HEK293 (cell line): Measurements from ENCODE around the gene TCF21.

Source experiments
- BCL6B ChIP-seq: fragments of 450-650 bp; formaldehyde crosslinking; IDR thresholded peaks from 2 replicates; pipeline ENCODE4 v1.5.1; 2017; ENCODE audit warnings: missing biosample characterization, missing genetic modification characterization
- CTCF ChIP-seq: fragments of 450-650 bp; formaldehyde crosslinking; IDR thresholded peaks from 2 replicates; pipeline ENCODE4 v1.5.1; 2016; ENCODE audit warnings: missing biosample characterization, missing genetic modification characterization
- HOXC10 ChIP-seq: sonication (generic); formaldehyde crosslinking; IDR thresholded peaks from 2 replicates; pipeline ENCODE4 v1.8.1; 2023; ENCODE audit warnings: mild to moderate bottlenecking, missing genetic modification reagents
- INSM2 ChIP-seq: fragments of 450-650 bp; formaldehyde crosslinking; IDR thresholded peaks from 2 replicates; pipeline ENCODE4 v1.5.1; 2016; ENCODE audit warnings: missing biosample characterization, missing genetic modification characterization
- KLF10 ChIP-seq: fragments of 450-650 bp; IDR thresholded peaks from 2 replicates; pipeline ENCODE4 v1.5.1; 2018; ENCODE audit warnings: missing biosample characterization, mild to moderate bottlenecking, missing genetic modification characterization
- MZF1 ChIP-seq: fragments of 450-650 bp; formaldehyde crosslinking; IDR thresholded peaks from 2 replicates; pipeline ENCODE4 v1.5.1; 2017; ENCODE audit warnings: missing biosample characterization, missing genetic modification characterization, borderline replicate concordance
- SP7 ChIP-seq: fragments of 450-650 bp; formaldehyde crosslinking; IDR thresholded peaks from 2 replicates; pipeline ENCODE4 v1.5.1; 2016; ENCODE audit warnings: missing biosample characterization, missing genetic modification characterization
- TRIM28 ChIP-seq: IDR thresholded peaks from 2 replicates; pipeline ENCODE4 v1.6.1; 2011; ENCODE audit warnings: low read length, control low read depth, borderline replicate concordance
- ZBTB1 ChIP-seq: fragments of 450-650 bp; formaldehyde crosslinking; IDR thresholded peaks from 2 replicates; pipeline ENCODE4 v1.5.1; 2016; ENCODE audit warnings: missing biosample characterization, missing genetic modification characterization
- ZBTB20 ChIP-seq: fragments of 450-650 bp; formaldehyde crosslinking; IDR thresholded peaks from 2 replicates; pipeline ENCODE4 v1.5.1; 2016; ENCODE audit warnings: missing biosample characterization, missing genetic modification characterization
- ZIC2 ChIP-seq: fragments of 450-650 bp; formaldehyde crosslinking; IDR thresholded peaks from 2 replicates; pipeline ENCODE4 v1.5.1; 2016; ENCODE audit warnings: missing biosample characterization, missing genetic modification characterization
- ZNF16 ChIP-seq: fragments of 450-650 bp; formaldehyde crosslinking; IDR thresholded peaks from 2 replicates; pipeline ENCODE4 v1.5.1; 2016; ENCODE audit warnings: low read depth, missing biosample characterization, missing genetic modification characterization
- ZNF214 ChIP-seq: fragments of 450-650 bp; formaldehyde crosslinking; IDR thresholded peaks from 2 replicates; pipeline ENCODE4 v1.5.1; 2017; ENCODE audit warnings: missing biosample characterization, mild to moderate bottlenecking, missing genetic modification characterization, borderline replicate concordance
- ZNF302 ChIP-seq: fragments of 450-650 bp; formaldehyde crosslinking; IDR thresholded peaks from 2 replicates; pipeline ENCODE4 v1.5.1; 2016; ENCODE audit warnings: missing biosample characterization, missing genetic modification characterization, low read depth
- ZNF311 ChIP-seq: fragments of 450-650 bp; formaldehyde crosslinking; IDR thresholded peaks from 2 replicates; pipeline ENCODE4 v1.5.1; 2017; ENCODE audit warnings: missing biosample characterization, missing genetic modification characterization, borderline replicate concordance
- ZNF341 ChIP-seq: fragments of 450-650 bp; formaldehyde crosslinking; IDR thresholded peaks from 2 replicates; pipeline ENCODE4; 2016; ENCODE audit warnings: low read depth, missing biosample characterization, missing genetic modification characterization
- ZNF354C ChIP-seq: fragments of 450-650 bp; formaldehyde crosslinking; IDR thresholded peaks from 2 replicates; pipeline ENCODE4 v1.5.1; 2016; ENCODE audit warnings: missing biosample characterization, missing genetic modification characterization, low read depth, borderline replicate concordance
- ZNF488 ChIP-seq: fragments of 450-650 bp; formaldehyde crosslinking; IDR thresholded peaks from 2 replicates; pipeline ENCODE4 v1.5.1; 2016; ENCODE audit warnings: missing biosample characterization, missing genetic modification characterization
- ZNF518A ChIP-seq: fragments of 450-650 bp; formaldehyde crosslinking; conservative IDR thresholded peaks from 2 replicates; pipeline ENCODE4 v1.5.1; 2016; ENCODE audit warnings: low read depth, missing biosample characterization, missing genetic modification characterization
- ZNF548 ChIP-seq: fragments of 450-650 bp; formaldehyde crosslinking; IDR thresholded peaks from 2 replicates; pipeline ENCODE4 v1.5.1; 2016; ENCODE audit warnings: missing biosample characterization, missing genetic modification characterization
- ZNF624 ChIP-seq: fragments of 450-650 bp; formaldehyde crosslinking; IDR thresholded peaks from 2 replicates; pipeline ENCODE4 v1.5.1; 2017; ENCODE audit warnings: missing biosample characterization, missing genetic modification characterization
- ZNF639 ChIP-seq: fragments of 450-650 bp; formaldehyde crosslinking; IDR thresholded peaks from 2 replicates; pipeline ENCODE4 v1.5.1; 2016; ENCODE audit warnings: missing biosample characterization, missing genetic modification characterization
- ZNF704 ChIP-seq: fragments of 450-650 bp; formaldehyde crosslinking; IDR thresholded peaks from 2 replicates; pipeline ENCODE4 v1.5.1; 2016; ENCODE audit warnings: missing biosample characterization, missing genetic modification characterization
- ZXDB ChIP-seq: fragments of 450-650 bp; formaldehyde crosslinking; IDR thresholded peaks from 2 replicates; pipeline ENCODE4 v1.5.1; 2016; ENCODE audit warnings: missing biosample characterization, missing genetic modification characterization

The TCF21 gene

GRCh38 chr6:133854364-133855275 is 34.3 kb upstream of the TCF21 start (continued):
- TF ChIP-seq ZNF518A: no peak
- no peak for TF ChIP-seq ZNF302 (tag by site-specific recombination)
- peak; percentile 34; the same call in 1 of the 2 replicates for TF ChIP-seq ZBTB20
- TF ChIP-seq TRIM28: no peak
- no peak for TF ChIP-seq ZNF704 (tag by site-specific recombination)
- TF ChIP-seq ZIC2 (tag by site-specific recombination): peak; percentile 88
- TF ChIP-seq ZNF214 (tag by site-specific recombination): no peak
- TF ChIP-seq BCL6B (tag by site-specific recombination): no peak
- TF ChIP-seq ZBTB1 (tag by site-specific recombination): no peak
- TF ChIP-seq MZF1 (tag by site-specific recombination): no peak
- no peak for TF ChIP-seq HOXC10 (CRISPR knock-in tag)
- no peak for TF ChIP-seq ZNF16
- no peak for TF ChIP-seq ZNF488 (tag by site-specific recombination)
- no peak for TF ChIP-seq KLF10 (tag by site-specific recombination)
- TF ChIP-seq SP7: no peak
- no peak for TF ChIP-seq ZNF354C (tag by site-specific recombination)
- no peak for TF ChIP-seq ZNF624 (tag by site-specific recombination)
- TF ChIP-seq ZNF639: no peak
- no peak for TF ChIP-seq ZXDB (tag by site-specific recombination)
- TF ChIP-seq INSM2 (tag by site-specific recombination): no peak
- peak; percentile 96 for TF ChIP-seq CTCF (tag by site-specific recombination)
- TF ChIP-seq ZNF341 (tag by site-specific recombination): no peak
- TF ChIP-seq ZNF311 (tag by site-specific recombination): no peak
- TF ChIP-seq ZNF548 (tag by site-specific recombination): no peak
